HFFc6 (cell line): ENCODE data around the gene DAP. TPM values are rescaled to one million over a fixed set of nuclear protein-coding genes. Genes with fewer than 3 reads are reported as not detected.
A peak's percentile ranks its signal among the peaks of the same experiment; 100 is the strongest.

Experiments used
- DNase-seq: peaks from one replicate; pipeline ENCODE4 v3.0.0-alpha.2; 2018
- H3K27ac Mint-ChIP-seq: 2 replicates; pipeline ENCODE4 v1.8.0; 2020; ENCODE audit warnings: mild to moderate bottlenecking, mixed read lengths
- H3K27me3 Mint-ChIP-seq: 2 replicates; pipeline ENCODE4 v1.8.0; 2021; ENCODE audit warnings: mild to moderate bottlenecking, moderate library complexity, mixed read lengths; ENCODE audit not compliant: insufficient read depth
- H3K36me3 Mint-ChIP-seq: 2 replicates; pipeline ENCODE4 v1.8.0; 2021; ENCODE audit warnings: low read depth, mixed read lengths
- H3K4me1 Mint-ChIP-seq: 2 replicates; pipeline ENCODE4 v1.8.0; 2020; ENCODE audit warnings: low read depth, mixed read lengths
- H3K4me3 Mint-ChIP-seq: 2 replicates; pipeline ENCODE4 v1.8.0; 2020; ENCODE audit warnings: mild to moderate bottlenecking, moderate library complexity, mixed read lengths
- H3K9me3 Mint-ChIP-seq: 2 replicates; pipeline ENCODE4 v1.8.0; 2020; ENCODE audit warnings: mild to moderate bottlenecking, mixed read lengths
- CTCF ChIP-seq: fragments of 200-600 bp; sonication (generic); IDR thresholded peaks from 2 replicates; pipeline ENCODE4 v1.5.0; 2021; ENCODE audit warnings: antibody characterized with exemption, mild to moderate bottlenecking
- total RNA-seq, 6 experiments: library from RNA; stranded (reverse); fragmentation: NEBNext Ultra II Directional; extraction: Animal tissue kit (Norgen Biotek cat#: 25700); gene quantifications; 2 replicates in 1 of 6; 3 replicates in 5 of 6; pipeline ENCODE4 v1.2.3, GENCODE V29; 2021

The DAP gene
- total RNA-seq, 6 experiments from 2014 or later: 255 to 357 (median 285) TPM

GRCh38 chr5:10636363-10637142 lies 124.5 kb downstream of the DAP start:
- Mint-ChIP-seq H3K27ac (no peak overlapping the region), H3K4me1 (peaks cover 31% of the 10 kb centered on the region), H3K27me3 (peaks cover 7% of the 10 kb centered on the region), H3K4me3 (no peak overlapping the region), H3K9me3 (peaks cover 13% of the 10 kb centered on the region), H3K36me3 (peaks cover 26% of the 10 kb centered on the region)
- TF ChIP-seq CTCF: no peak
- no peak for DNase-seq

GRCh38 chr5:10635867-10636350 lies 125.1 kb downstream of the DAP start:
- peak overlapping the region; percentile 82 for H3K27ac Mint-ChIP-seq
- TF ChIP-seq CTCF: no peak
- peak overlapping the region; percentile 66; the same call in 1 of the 2 replicates for H3K4me3 Mint-ChIP-seq
- peaks cover 13% of the 10 kb centered on the region for H3K9me3 Mint-ChIP-seq
- H3K36me3 Mint-ChIP-seq: peaks cover 23% of the 10 kb centered on the region
- DNase-seq: no peak
- peaks cover 36% of the 10 kb centered on the region for H3K4me1 Mint-ChIP-seq
- H3K27me3 Mint-ChIP-seq: peaks cover 7% of the 10 kb centered on the region

GRCh38 chr5:10635257-10635866 lies 125.7 kb downstream of the DAP start:
- Mint-ChIP-seq H3K4me1 (peaks cover 38% of the 10 kb centered on the region), H3K27ac (peak overlapping the region; percentile 82), H3K36me3 (peaks cover 19% of the 10 kb centered on the region), H3K4me3 (peak overlapping the region; percentile 66), H3K27me3 (peaks cover 5% of the 10 kb centered on the region; the same call in 1 of the 2 replicates), H3K9me3 (peaks cover 13% of the 10 kb centered on the region)
- no peak for TF ChIP-seq CTCF
- peak; percentile 40 for DNase-seq

- no peak for TF ChIP-seq CTCF
- H3K4me1 Mint-ChIP-seq: peaks cover 46% of the 10 kb centered on the region
- H3K4me3 Mint-ChIP-seq: no peak overlapping the region
- peaks cover 7% of the 10 kb centered on the region for H3K9me3 Mint-ChIP-seq
- no peak overlapping the region for H3K27ac Mint-ChIP-seq
- peaks cover 5% of the 10 kb centered on the region; the same call in 1 of the 2 replicates for H3K27me3 Mint-ChIP-seq
- no peak for DNase-seq
- H3K36me3 Mint-ChIP-seq: peaks cover 20% of the 10 kb centered on the region
These were observed 126.5 kb downstream of the DAP start for GRCh38 chr5:10634562-10634961.

- no peak overlapping the region for H3K4me3 Mint-ChIP-seq
- DNase-seq: no peak
- H3K27me3 Mint-ChIP-seq: peaks cover 5% of the 10 kb centered on the region; the same call in 1 of the 2 replicates
- H3K36me3 Mint-ChIP-seq: peaks cover 24% of the 10 kb centered on the region
- no peak overlapping the region for H3K27ac Mint-ChIP-seq
- H3K9me3 Mint-ChIP-seq: peaks cover 7% of the 10 kb centered on the region
- H3K4me1 Mint-ChIP-seq: peaks cover 51% of the 10 kb centered on the region
- no peak for TF ChIP-seq CTCF
These were observed 127.0 kb downstream of the DAP start for GRCh38 chr5:10634050-10634449.
